ENCODE results near the gene B9D2.

DNA sequence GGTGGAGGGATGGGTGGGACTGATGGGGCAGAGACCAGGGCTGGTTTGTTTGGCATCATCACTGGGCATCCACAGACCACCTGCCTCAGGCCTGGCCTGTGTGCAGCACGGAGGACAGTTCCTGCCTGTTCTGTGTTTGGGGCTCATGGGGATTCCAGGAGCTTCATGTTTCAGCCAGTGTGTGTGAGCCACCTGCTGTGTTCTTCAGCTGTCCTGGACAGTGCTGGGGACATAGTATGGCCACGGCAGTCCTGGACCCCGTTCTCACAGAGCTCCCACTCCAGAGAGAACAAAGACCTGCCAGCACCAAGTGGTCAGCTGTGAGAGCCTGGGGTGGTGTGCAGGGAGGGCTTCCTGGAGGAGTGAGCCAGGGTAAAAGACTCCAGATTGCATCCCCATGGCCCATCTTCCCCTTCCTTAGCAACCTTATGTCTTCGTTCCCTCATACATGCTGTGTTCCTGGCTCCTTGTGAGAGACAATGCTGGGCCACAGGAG is 55.9 kb downstream of the B9D2 start:
- TF ChIP-seq, protein P1, sequence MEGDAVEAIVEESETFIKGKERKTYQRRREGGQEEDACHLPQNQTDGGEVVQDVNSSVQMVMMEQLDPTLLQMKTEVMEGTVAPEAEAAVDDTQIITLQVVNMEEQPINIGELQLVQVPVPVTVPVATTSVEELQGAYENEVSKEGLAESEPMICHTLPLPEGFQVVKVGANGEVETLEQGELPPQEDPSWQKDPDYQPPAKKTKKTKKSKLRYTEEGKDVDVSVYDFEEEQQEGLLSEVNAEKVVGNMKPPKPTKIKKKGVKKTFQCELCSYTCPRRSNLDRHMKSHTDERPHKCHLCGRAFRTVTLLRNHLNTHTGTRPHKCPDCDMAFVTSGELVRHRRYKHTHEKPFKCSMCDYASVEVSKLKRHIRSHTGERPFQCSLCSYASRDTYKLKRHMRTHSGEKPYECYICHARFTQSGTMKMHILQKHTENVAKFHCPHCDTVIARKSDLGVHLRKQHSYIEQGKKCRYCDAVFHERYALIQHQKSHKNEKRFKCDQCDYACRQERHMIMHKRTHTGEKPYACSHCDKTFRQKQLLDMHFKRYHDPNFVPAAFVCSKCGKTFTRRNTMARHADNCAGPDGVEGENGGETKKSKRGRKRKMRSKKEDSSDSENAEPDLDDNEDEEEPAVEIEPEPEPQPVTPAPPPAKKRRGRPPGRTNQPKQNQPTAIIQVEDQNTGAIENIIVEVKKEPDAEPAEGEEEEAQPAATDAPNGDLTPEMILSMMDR (conservative IDR thresholded peaks at IDR 0.05 in 1 of 2, IDR thresholded peaks at IDR 0.05 in 1 of 2; ENCODE audit: extremely low read depth in 1 of 2, insufficient read depth in 1 of 2, low read depth in 1 of 2, low read length in 2 of 2) = no peak
- TF ChIP-seq EZH2 (IDR thresholded peaks at IDR 0.05; ENCODE audit: borderline replicate concordance, low read length) = no peak

Measured in mammary epithelial cell (primary cell).